Tongue (tissue), 2 donors: ENCODE measurements around the gene ZSCAN22. TPM values are rescaled to one million over a fixed set of nuclear protein-coding genes. Genes with fewer than 3 reads are reported as not detected.
"Not testable (repeated sequence)": the region's sequence is repeated elsewhere in the genome, so short reads cannot be mapped to it uniquely, and the experiment has no call there.

Experiments
- DNase-seq: peaks from one replicate; pipeline ENCODE4 v3.0.0-alpha.2; 2015
- total RNA-seq: library from RNA; depleted of rRNA; stranded (reverse); fragments of >200 nt; gene quantifications from one replicate; pipeline ENCODE4 v1.2.3, GENCODE V29; 2014

ZSCAN22 gene
- total RNA-seq, 1 donor from 2014 or later = 2.5 TPM

GRCh38 chr19:58318297-58318696, 8.5 kb upstream of the ZSCAN22 start:
- DNase-seq = no peak

DNA sequence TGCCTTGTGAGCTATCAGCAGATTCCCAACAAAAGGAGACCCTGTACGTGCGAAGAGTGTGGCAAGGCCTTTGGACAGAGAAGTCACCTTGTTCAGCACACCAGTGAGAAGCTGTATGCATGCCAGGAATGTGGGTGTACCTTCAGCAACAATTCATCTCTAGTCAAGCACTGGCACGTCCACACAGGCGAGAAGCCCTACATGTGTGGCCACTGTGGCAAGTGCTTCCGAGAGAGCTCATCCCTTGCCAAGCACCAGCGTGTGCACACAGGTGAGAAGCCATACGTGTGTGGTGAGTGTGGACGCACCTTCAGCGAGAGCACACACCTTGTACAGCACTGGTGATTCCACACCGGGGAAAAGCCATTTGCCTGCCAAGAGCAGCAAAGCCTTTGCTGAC, 7.6 kb upstream of the ZSCAN22 start:
- DNase-seq = no peak

DNA sequence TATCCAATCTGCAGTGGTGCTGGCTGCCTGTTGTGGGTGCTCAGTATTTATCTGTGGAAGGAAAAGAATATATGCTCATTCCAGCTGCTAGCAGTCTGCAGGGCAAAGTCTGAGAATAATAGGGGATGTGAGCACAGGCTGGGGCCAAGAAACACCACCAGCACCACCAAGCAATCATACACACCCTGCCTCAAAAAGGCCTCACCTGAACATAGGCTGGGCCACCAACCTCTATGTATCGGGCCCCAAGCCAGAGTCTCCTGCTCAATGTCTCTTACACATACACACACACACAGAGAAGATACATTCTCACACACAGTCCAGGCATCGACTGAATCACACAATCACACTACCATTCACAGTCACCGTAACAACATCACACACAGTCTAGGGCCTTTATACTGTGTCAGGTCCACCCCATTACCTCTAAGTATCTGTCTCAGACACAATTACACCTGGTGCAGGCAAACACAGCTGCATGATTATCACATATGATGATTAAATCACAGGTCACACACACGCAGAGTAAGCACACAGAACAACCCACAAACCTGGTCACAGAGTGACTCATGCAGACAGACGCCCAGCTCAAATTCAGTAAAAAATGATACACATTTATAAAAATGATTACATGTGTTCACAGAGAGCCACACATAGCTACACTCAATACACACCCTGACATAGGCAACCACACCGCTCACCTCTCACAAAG, 1.3 kb upstream of the ZSCAN22 start:
- no peak for DNase-seq

DNA sequence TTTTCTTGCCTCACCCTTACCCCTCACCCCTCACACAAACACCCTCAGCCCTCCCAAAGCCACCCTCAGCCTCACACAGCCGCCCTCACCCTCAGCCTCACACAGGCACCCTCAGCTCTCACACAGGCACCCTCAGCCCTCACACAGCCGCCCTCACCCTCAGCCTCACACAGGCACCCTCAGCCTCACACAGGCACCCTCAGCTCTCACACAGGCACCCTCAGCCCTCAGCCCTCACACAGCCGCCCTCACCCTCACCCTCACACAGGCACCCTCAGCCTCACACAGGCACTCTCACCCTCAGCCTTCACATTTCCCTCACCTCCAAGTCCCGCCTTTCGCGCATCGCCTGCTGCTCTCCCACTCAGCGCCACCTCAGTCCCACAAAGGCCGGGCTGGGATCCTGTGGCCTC, 287 bp upstream of the ZSCAN22 start:
- no peak for DNase-seq

GRCh38 chr19:58328999-58329398, 2.2 kb downstream of the ZSCAN22 start:
- no peak for DNase-seq

DNA sequence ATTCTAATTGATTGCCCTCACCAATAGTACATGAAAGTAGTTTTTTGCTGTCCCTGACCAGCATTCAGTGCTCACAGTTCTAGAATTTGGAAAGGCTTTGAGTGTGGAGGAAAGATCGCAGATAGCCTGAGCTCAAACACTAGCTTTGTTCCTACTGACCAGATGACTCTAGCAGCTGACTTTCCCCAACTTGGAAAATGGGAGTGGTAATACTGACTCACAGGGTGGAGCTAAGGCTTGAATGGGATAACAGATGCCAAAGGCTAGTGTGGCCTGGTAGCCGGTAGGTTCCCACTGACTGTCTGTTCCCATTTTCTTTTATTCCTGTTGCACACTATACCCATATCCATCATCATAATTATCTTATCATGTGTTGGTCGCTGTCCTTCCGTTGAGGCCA, 3.7 kb downstream of the ZSCAN22 start:
- DNase-seq = peak; percentile 50

DNA sequence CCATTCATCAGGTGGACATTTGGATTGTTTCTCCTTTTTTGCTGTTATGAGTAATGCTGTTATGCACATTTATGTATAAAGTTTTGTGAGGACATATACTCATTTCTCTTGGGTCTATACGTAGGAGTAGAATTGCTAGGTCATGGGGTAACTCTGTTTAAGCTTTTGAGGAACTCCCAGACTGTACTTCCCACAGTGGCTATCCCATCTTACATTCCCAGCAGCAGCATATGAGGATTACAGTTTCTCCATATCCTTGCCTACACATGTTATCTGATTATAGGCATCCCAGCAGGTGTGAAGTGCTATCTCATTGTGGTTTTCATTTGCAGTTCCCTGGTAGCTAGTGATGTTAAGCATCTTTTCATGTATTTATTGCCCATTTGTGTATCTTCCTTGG, 5.9 kb downstream of the ZSCAN22 start:
- DNase-seq = no peak

GRCh38 chr19:58334691-58335249, 8.0 kb downstream of the ZSCAN22 start:
- no peak for DNase-seq

- no peak for DNase-seq
These were observed 8.8 kb downstream of the ZSCAN22 start for GRCh38 chr19:58335630-58336029.

- no peak for DNase-seq
These were observed 9.4 kb downstream of the ZSCAN22 start for GRCh38 chr19:58336216-58336615.

DNA sequence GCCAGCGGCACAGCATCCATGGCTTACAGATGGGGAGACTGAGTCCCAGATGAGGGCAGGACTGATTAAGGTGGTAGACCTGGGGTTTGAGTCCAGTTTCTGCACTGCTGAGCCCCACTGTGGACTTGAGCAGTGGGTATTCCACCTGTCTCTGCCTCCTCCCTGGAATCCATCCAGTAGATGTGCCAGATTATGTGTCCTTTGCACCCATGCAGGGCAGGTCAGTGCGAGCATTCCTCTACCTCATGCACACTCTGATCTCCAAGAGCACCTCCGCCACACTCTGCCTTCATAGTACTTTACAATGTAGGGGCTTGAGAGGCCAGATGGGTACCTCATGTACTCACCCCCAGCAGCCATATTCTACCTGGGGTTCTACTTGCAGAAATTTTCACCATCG, 10.0 kb downstream of the ZSCAN22 start:
- no peak for DNase-seq

DNA sequence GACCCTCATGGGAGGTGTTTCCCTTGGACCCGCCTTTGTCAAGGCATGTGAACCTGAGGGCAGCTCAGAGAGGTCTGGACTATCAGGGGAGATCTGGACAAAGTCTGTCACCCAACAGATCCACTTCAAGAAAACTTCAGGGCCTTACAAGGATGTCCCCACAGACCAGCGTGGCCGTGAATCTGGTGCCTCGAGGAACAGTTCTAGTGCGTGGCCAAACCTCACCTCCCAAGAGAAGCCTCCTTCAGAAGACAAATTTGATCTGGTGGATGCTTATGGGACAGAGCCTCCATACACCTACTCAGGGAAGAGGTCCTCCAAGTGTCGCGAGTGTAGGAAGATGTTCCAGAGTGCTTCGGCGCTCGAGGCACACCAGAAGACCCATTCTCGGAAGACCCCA, 11.5 kb downstream of the ZSCAN22 start:
- DNase-seq = no peak

DNA sequence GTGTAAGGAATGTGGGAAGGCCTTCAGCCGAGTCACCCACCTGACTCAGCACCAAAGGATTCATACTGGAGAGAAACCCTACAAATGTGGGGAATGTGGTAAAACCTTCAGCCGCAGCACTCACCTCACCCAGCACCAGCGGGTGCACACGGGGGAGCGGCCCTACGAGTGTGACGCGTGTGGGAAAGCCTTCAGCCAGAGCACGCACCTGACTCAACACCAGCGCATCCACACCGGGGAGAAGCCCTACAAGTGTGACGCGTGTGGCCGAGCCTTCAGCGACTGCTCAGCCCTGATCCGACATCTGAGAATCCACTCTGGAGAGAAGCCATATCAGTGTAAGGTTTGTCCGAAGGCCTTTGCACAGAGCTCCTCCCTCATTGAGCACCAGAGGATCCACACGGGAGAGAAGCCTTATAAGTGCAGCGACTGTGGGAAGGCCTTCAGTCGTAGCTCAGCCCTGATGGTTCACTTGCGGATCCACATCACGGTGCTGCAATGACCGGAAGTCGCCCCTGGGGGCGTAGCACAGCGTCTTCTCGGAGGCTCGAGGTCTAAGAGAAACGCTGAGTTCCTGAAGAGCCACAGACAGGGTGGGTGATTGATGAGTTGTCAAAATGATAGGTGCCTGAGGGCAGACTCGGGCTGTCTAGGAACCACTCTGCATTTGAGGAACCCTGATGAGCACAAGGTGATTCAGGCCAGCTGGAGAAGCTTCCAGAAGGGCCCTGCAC, 12.2 kb downstream of the ZSCAN22 start:
- DNase-seq = no peak

GRCh38 chr19:58345558-58345957, 18.8 kb downstream of the ZSCAN22 start:
- no peak for DNase-seq

DNA sequence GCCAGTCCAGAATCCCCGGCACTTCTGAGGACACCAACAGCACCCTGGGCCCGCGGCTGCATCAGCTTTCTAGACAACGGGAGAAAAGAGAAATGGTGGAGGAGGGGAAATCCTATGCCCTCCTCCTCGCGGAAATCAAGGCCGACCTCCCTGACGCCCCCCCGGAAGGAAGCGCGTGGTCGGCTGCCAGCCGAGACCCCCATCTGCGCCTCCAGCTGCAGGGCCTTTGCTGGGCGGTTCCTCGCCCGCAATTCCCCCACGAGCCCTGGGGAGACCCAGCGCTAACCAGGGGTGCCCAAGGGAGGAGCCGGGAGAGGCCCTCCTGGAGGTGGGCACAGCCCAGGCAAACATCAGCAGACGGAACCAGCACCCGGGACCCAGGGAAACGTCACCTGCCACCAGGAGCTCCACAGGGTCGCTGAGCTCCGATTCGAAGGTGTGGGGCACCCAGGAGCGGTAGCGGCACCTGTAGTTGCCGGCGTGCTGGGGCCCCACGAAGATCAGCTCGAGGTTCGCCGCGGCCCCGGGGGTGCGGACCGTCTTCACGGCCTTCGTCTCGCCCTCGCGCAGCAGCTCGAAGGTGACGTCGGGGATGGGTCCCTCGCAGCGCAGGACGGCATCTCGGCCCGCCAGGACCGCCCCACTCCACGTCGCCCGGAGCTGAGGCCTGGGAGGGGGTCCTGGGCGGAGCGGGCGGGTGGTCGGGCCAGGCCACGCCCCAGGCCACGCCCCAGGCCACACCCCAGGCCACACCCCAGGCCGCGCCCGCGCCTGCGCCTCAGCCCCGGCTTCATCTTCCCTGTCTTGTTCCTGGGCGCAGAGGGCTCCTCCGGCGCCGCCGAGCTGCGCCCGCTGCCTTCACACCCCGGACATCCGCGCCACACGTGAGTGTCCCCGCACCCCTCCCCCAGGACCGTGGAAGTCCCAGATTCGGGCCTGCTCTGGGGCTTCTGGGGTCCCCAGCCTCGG, 20.5 kb downstream of the ZSCAN22 start:
- peak; percentile 63 for DNase-seq

DNA sequence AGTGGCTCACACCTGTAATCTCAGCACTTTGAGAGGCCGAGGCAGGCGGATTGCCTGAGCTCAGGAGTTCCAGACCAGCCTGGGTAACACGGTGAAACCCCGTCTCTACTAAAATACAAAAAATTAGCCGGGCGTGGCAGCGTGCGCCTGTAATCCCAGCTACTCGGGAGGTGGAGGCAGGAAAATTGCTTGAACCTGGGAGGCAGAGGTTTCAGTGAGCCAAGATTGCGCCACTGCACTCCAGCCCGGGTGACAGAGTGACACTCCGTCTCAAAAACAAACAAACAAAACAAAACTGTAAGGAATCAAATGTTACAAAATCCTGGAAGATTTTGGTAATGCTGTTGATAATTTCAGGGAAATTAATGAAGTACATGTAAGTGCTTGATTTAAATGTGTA, 21.3 kb downstream of the ZSCAN22 start:
- not testable (repeated sequence) for DNase-seq

GRCh38 chr19:58349590-58349989, 22.8 kb downstream of the ZSCAN22 start:
- no peak for DNase-seq

DNA sequence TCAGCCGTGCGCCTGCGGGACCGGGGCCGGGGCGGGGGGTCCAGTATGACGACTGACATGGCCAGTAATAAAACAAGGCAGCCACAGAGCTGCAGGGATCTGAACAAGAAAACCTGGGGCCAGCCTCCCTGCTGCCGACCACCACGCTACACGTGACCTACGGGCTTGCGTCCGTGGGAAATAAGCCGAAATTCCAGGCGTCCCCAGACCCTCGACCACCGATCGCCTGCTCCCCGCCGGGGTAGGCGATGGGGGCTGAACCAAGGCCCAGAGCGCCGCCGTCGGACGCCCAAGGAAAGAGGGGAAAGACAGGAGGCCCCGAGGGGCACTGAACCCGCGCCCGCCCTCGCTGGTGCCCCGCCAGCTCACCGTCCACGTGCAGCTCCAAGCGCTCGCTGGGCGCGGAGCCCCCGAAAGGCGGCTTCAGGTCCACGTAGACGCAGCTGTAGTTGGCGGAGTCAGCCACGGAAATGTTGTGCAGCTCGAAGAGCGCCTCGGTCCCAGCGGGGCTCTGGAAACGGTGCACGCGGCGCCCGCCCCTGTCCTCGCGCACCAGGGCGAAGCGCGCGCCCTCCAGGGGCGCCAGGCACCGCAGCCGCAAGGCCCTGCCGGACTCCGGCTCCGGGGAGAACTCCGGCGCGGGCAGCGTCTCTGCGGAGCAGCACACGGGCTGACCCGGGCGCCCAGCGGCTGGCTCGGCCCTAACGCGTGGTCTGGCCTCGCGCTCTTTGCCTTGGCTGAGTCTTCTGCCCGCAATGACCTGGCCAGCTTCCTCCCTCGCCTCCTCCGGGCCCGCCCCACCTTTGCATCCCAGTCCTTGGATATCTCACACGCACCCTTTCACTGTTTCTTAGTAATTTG, 23.4 kb downstream of the ZSCAN22 start:
- DNase-seq = no peak

GRCh38 chr19:58350871-58351557, 24.2 kb downstream of the ZSCAN22 start:
- DNase-seq = no peak

DNA sequence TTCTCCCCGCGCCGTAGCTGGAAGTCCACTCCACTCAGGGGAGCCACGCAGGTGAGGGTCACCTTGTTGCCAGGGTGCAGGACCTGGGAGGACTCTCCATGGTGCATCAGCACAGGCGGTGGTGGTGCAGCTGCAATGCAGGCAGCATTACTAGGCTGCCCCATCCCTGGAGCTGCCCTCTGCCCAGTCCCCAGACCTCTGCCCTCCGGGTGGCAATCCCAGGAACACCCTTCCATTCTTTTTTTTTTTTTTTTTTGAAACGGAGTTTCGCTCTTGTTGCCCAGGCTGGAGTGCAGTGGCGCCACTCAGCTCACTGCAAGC, 24.7 kb downstream of the ZSCAN22 start:
- no peak for DNase-seq
